ACHN (cell line): ENCODE results near the gene TJP1.
"Not testable (repeated sequence)": the region's sequence is repeated elsewhere in the genome, so short reads cannot be mapped to it uniquely, and the experiment has no call there.

Source experiments
- DNase-seq: peaks from one replicate; pipeline ENCODE4 v3.0.0-alpha.2; 2015
- in situ Hi-C: cut with HindIII; loops from 2 replicates; pipeline ENCODE4 v1.10.0; 2017; ENCODE audit warnings: low sequenced_read_pairs, low pct_ligation_motif_present, low pct_unique_long_range_greater_than_20kb

Gene TJP1

GRCh38 chr15:29657476-29657817, 164.8 kb downstream of the TJP1 start:
- not testable (repeated sequence) for DNase-seq

GRCh38 chr15:29656636-29657475, 165.4 kb downstream of the TJP1 start:
- in situ Hi-C loops, result no loop called here
- DNase-seq, result no peak

More at GRCh38 chr15:29657476-29657817, 164.8 kb downstream of the TJP1 start:
- in situ Hi-C loops, result not testable (repeated sequence)

GRCh38 chr15:29652595-29652994, 169.7 kb downstream of the TJP1 start:
- DNase-seq, result no peak
- in situ Hi-C loops, result no loop called here

- in situ Hi-C loops, result no loop called here
Measured at GRCh38 chr15:29651476-29652233, 170.6 kb downstream of the TJP1 start.

More at GRCh38 chr15:29651476-29652233, 170.6 kb downstream of the TJP1 start:
- DNase-seq, result no peak
